NCI-H146 treated with DMSO at 0.1 percent for 48 hours (cell line): ENCODE measurements around the gene C5orf22.
"Not testable (repeated sequence)": the region's sequence is repeated elsewhere in the genome, so short reads cannot be mapped to it uniquely, and the experiment has no call there.

Experiments used
- DNase-seq: peaks from one replicate; lab custom pipeline; 2025; ENCODE audit not compliant: unreplicated experiment; lab: John Stamatoyannopoulos, UW

The C5orf22 gene

GRCh38 chr5:31531888-31532547 is at the start of gene C5orf22, which contains the start of gene DROSHA:
C5orf22 (plus strand) TSS chr5:31532301; CDS start chr5:31532393, 92 bp downstream.
DROSHA (minus strand) TSS chr5:31532093; CDS start chr5:31529059, 3,034 bp downstream.
- DNase-seq = peak; percentile 93

GRCh38 chr5:31485376-31486207 is 46.5 kb upstream of the C5orf22 start:
- DNase-seq = no peak

- DNase-seq = no peak
Observed at GRCh38 chr5:31486441-31486840, 45.7 kb upstream of the C5orf22 start.

GRCh38 chr5:31487506-31487905 is 44.6 kb upstream of the C5orf22 start:
- no peak for DNase-seq

GRCh38 chr5:31492869-31493268 is 39.2 kb upstream of the C5orf22 start:
- no peak for DNase-seq

- DNase-seq = no peak
Observed at GRCh38 chr5:31495336-31495735, 36.8 kb upstream of the C5orf22 start.

- no peak for DNase-seq
Observed at GRCh38 chr5:31496301-31496700, 35.8 kb upstream of the C5orf22 start.

GRCh38 chr5:31496891-31497290 is 35.2 kb upstream of the C5orf22 start:
- DNase-seq = no peak

- no peak for DNase-seq
Observed at GRCh38 chr5:31500256-31500655, 31.8 kb upstream of the C5orf22 start.

- no peak for DNase-seq
Observed at GRCh38 chr5:31502506-31502905, 29.6 kb upstream of the C5orf22 start.

- DNase-seq = no peak
Observed at GRCh38 chr5:31504529-31504928, 27.6 kb upstream of the C5orf22 start.

GRCh38 chr5:31511305-31511704 is 20.8 kb upstream of the C5orf22 start:
- no peak for DNase-seq

GRCh38 chr5:31516802-31517201 is 15.3 kb upstream of the C5orf22 start:
- no peak for DNase-seq

GRCh38 chr5:31523041-31523440 is 9.1 kb upstream of the C5orf22 start:
- no peak for DNase-seq

GRCh38 chr5:31530541-31531265 is 1.4 kb upstream of the C5orf22 start:
- no peak for DNase-seq

GRCh38 chr5:31531543-31531887 is 586 bp upstream of the C5orf22 start:
- no peak for DNase-seq

GRCh38 chr5:31534527-31535046 is 2.5 kb downstream of the C5orf22 start:
- DNase-seq = no peak

GRCh38 chr5:31536873-31537272 is 4.8 kb downstream of the C5orf22 start:
- DNase-seq = no peak

GRCh38 chr5:31537349-31537748 is 5.2 kb downstream of the C5orf22 start:
- no peak for DNase-seq

- DNase-seq = no peak
Observed at GRCh38 chr5:31537851-31538250, 5.8 kb downstream of the C5orf22 start.

- DNase-seq = not testable (repeated sequence)
Observed at GRCh38 chr5:31549114-31549513, 17.0 kb downstream of the C5orf22 start.
